Lower leg skin (tissue), 4 donors: ENCODE results near the gene NEIL3. TPM values are rescaled to one million over a fixed set of nuclear protein-coding genes. Genes with fewer than 3 reads are reported as not detected.
"Not testable (repeated sequence)": the region's sequence is repeated elsewhere in the genome, so short reads cannot be mapped to it uniquely, and the experiment has no call there.

Experiments used
- DNase-seq, 2 donors: peaks; one replicate each; pipeline ENCODE4 v3.0.0-alpha.2; 2019; ENCODE audit warnings: low spot score in 2 of 2
- H3K4me3 ChIP-seq: fragments of 200-600 bp; sonication (generic); 2 replicates; pipeline ENCODE4 v1.5.1; 2017; ENCODE audit warnings: mild to moderate bottlenecking, low read depth; ENCODE audit not compliant: poor library complexity, severe bottlenecking
- POLR2A ChIP-seq, 2 donors: fragments of 450-650 bp; IDR thresholded peaks; one replicate each; pipeline ENCODE4 v1.6.1; 2016 to 2017; ENCODE audit warnings: antibody characterized with exemption in 2 of 2, mild to moderate bottlenecking in 1 of 2, moderate library complexity in 1 of 2
- WGBS, 2 donors: methylation state at CpG; one replicate each; pipeline ENCODE4 v1.1.5; 2018; 5-methylcytosine and 5-hydroxymethylcytosine counted together
- intact Hi-C: fragments of 100-400 bp; cut with DNase I; formaldehyde crosslinking; loops from one replicate; pipeline ENCODE4 v1.15.0; 2023; ENCODE audit warnings: low total_unique reads
- total RNA-seq, 4 donors: library from RNA; depleted of rRNA; stranded (reverse); fragments of >200 nt; gene quantifications; one replicate each; pipeline ENCODE4 v1.1.0, GENCODE V29; 2016
- TF ChIP-seq, protein P1 (sequence below), 3 donors: fragments of 450-650 bp; IDR thresholded peaks; one replicate each; pipeline ENCODE4 v1.5.1; 2016; ENCODE audit warnings: antibody characterized with exemption in 3 of 3, mild to moderate bottlenecking in 3 of 3, moderate library complexity in 2 of 3

The NEIL3 gene
- total RNA-seq, 4 donors from 2014 or later: 0.71 to 2.1 (median 1.9) TPM

DNA sequence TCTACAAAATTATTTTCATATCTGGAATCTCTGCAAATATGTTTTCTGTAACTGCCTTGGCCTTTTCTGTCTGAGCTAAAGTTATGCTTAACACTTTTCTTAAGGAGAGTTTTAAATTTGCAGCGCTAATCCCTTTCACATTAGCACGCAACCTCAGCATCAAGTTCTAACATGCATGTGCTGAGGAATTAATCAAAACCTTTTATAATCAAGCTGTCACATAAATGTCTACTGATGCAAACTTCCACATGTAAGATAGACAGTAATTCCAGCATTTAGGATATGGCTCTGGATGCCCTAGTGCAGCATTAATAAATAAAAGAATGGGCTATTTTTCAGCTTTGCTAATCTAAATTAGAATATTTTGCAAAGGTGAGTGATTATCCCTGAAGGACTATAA, 17.5 kb upstream of the NEIL3 start:
- TF ChIP-seq, protein P1, sequence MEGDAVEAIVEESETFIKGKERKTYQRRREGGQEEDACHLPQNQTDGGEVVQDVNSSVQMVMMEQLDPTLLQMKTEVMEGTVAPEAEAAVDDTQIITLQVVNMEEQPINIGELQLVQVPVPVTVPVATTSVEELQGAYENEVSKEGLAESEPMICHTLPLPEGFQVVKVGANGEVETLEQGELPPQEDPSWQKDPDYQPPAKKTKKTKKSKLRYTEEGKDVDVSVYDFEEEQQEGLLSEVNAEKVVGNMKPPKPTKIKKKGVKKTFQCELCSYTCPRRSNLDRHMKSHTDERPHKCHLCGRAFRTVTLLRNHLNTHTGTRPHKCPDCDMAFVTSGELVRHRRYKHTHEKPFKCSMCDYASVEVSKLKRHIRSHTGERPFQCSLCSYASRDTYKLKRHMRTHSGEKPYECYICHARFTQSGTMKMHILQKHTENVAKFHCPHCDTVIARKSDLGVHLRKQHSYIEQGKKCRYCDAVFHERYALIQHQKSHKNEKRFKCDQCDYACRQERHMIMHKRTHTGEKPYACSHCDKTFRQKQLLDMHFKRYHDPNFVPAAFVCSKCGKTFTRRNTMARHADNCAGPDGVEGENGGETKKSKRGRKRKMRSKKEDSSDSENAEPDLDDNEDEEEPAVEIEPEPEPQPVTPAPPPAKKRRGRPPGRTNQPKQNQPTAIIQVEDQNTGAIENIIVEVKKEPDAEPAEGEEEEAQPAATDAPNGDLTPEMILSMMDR (IDR thresholded peaks at IDR 0.05): no peak
- no peak for TF ChIP-seq POLR2A (IDR thresholded peaks at IDR 0.05)
- no peak for DNase-seq
- no peak overlapping the region for H3K4me3 ChIP-seq
- intact Hi-C loops: no loop called here
- 45 to 50% methylated on average over 2 of the region's 2 CpGs for WGBS, 2 donors

DNA sequence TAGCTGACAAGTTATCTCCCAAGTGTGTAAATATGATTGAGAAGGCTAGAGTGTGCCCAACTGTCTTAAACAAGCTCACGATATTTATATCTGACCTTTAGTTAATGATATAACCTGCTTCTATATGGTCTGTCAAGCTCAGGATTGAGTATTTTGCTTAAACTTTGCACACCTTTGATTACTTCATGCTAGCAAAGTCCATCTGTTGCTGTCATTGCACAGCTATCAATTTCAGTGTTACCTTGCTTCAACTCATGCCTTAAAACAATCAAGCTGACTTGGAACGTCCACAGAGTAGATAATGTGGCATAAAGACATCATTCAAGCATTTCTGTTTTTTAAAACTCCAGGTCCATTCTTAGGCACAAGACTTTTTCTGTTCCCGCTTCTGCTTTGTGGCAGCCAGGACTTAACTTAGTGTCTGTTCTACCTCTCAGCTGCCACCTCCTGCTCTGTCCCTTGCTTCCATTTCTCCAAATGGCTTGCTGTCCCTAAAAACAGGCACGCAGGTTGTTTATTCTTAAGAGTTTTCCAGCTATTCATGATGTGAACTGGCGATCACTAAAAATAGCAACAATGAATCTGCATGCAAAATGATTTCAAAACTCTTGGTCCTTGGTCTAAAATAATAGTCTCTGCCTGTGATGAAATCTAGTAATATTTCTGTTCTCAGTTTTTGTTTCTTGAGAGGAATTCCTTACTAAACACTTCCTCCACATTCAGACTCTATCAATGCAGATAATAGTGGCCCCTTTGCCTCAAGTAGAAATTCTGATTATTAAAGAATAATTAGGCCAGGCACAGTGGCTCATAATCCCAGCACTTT, 16.3 kb upstream of the NEIL3 start:
- no peak overlapping the region for H3K4me3 ChIP-seq
- DNase-seq: no peak
- TF ChIP-seq, protein P1 (IDR thresholded peaks at IDR 0.05): no peak
- no peak for TF ChIP-seq POLR2A (IDR thresholded peaks at IDR 0.05)
- 63 to 68% methylated on average over 5 of the region's 5 CpGs for WGBS, 2 donors
- intact Hi-C loops: no loop called here

DNA sequence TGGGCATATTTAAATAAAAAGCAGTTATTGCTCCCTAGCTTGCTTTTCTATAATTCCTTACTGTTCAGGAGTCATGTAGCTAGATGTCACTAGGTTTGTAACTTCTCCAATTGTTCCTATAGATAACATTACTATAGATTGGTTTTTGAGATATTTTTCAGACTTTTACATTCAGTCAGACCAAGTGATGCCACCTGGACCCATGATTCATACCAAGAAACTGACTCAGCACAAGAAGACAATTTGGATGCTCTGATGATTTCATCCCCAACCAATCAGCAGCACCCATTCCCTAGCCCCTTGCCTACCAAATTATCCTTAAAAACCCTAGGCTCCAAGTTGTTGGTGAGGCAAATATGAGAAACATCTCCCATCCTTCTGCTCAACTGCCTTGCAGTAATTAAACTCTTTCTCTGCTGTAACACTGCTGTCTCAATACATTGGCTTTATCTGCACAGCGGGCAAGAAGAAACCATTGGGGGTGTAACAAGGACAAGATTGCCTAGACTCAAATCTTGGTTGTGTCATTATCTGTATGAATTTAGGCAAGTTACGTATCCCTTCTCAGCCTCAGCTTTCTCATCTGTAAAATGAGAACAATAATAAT, 11.8 kb upstream of the NEIL3 start:
- no peak for DNase-seq
- H3K4me3 ChIP-seq: no peak overlapping the region
- intact Hi-C loops: no loop called here
- TF ChIP-seq POLR2A (IDR thresholded peaks at IDR 0.05): no peak
- TF ChIP-seq, protein P1 (IDR thresholded peaks at IDR 0.05): no peak
- 94 to 98% methylated on average over 2 of the region's 2 CpGs for WGBS, 2 donors

DNA sequence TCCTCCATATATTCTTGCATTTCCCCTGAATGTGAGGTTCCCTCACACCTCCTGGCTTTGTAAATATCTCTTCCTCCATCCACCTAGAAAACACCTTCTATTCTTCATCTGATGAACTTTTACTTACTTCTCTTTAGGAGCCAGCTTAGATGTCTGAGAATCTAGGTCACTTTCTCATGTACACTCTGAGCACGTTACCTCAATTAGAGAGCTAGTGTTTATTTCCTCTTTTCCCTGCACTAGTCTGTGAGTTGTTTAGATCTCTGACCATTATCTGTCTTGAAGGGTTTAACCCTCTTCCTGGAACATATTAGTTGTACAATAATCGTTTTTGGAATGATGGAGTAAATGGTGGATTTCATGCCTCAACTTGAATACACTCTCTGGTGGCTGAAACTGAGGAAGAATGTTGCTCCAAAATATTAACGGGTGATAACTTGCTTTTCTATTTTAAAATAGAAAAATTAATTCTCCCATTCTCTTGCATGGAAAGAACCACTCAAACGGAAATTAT, 8.5 kb upstream of the NEIL3 start:
- intact Hi-C loops: no loop called here
- no peak for DNase-seq
- 24 to 36% methylated on average over 4 of the region's 4 CpGs for WGBS, 2 donors
- H3K4me3 ChIP-seq: no peak overlapping the region
- TF ChIP-seq POLR2A (IDR thresholded peaks at IDR 0.05): no peak

DNA sequence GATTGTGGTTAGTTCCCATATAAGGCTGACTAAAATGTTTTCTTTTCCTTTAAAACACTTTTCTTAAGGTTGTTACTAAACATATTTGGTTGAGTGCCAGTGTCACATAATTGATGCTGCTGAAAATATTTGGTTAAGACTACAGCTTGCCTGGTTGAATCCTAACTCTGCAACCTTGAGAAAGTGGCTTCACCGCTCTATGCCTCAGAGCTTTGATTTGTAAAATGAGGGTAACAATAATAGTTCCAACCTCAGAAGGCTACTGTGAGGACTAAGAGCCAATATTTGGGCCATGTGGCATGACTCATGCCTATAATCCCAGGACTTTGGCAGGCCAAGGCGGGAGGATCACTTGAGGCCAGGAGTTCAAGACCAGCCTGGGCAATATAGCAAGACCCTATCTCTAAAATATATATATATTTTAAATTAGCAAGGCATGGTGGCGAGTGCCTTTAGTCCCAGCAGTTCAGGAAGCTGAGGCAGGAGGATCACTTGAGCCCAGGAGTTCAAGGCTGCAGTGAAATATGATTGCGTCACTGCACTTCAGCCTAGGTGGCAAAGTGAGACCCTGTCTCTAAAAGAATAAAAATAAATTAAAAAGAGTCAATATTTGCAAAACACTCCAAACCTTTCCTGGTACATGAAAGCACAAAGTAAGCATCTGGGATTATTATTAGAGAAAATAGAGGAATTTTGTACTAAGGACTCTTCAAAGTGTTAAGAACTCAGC, 7.1 kb upstream of the NEIL3 start:
- WGBS, 2 donors: 88 to 89% methylated on average over 4 of the region's 4 CpGs
- intact Hi-C loops: no loop called here
- no peak for DNase-seq
- no peak for TF ChIP-seq POLR2A (IDR thresholded peaks at IDR 0.05)
- TF ChIP-seq, protein P1 (IDR thresholded peaks at IDR 0.05): no peak
- H3K4me3 ChIP-seq: no peak overlapping the region

DNA sequence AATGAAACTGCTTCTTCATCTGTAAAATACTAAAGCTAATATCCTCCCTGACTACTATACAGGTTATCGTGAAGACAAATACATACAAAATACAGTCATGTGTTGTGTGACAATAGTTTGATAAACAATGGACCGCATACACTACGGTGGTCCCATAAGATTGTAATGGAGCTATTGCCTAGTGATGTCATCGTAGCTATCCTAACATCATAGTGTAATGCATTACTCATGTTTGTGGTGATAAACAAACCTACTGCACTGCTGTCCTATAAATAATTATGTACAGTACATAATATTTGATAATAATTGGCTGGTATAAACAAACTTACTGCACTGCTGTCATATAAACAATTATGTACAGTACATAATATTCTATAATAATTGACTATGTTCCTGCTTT, 5.6 kb upstream of the NEIL3 start:
- H3K4me3 ChIP-seq: no peak overlapping the region
- no peak for DNase-seq
- WGBS, 2 donors: 94% methylated on average over 4 of the region's 4 CpGs
- TF ChIP-seq, protein P1 (IDR thresholded peaks at IDR 0.05): no peak
- TF ChIP-seq POLR2A (IDR thresholded peaks at IDR 0.05): no peak
- intact Hi-C loops: no loop called here

DNA sequence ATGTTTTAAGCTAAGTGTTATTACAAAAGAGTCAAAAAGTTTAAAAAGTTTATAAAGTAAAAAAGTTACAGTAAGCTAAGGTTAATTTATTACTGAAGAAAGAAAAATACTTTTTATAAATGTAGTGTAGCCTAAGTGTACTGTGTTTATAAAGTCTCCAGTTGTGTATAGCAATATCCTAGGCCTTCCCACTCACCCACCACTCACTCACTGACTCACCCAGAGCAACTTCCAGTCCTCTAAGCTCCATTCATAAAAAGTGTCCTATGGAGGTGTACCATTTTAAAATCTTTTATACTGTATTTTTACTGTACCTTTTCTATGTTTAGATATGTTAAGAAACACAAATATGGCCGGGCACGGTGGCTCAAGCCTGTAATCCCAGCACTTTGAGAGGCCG, 4.8 kb upstream of the NEIL3 start:
- H3K4me3 ChIP-seq, DNase-seq, intact Hi-C loops: not testable (repeated sequence)
- WGBS, 2 donors: 97 to 100% methylated on average over 3 of the region's 3 CpGs
